ENCODE results near the gene PPP1R17.

- TF ChIP-seq CTCF (IDR thresholded peaks at IDR 0.05) (no peak), SIN3A (IDR thresholded peaks at IDR 0.05; ENCODE audit: borderline replicate concordance, insufficient read depth, low read depth, low read length) (no peak), TCF7L2 (IDR thresholded peaks at IDR 0.05; ENCODE audit: low read depth, low read length) (no peak)
Observed at GRCh38 chr7:31642681-31643115, 44.3 kb upstream of the PPP1R17 start.

Measured in Panc1 (cell line).